ENCODE results near the gene CCDC57.

DNA sequence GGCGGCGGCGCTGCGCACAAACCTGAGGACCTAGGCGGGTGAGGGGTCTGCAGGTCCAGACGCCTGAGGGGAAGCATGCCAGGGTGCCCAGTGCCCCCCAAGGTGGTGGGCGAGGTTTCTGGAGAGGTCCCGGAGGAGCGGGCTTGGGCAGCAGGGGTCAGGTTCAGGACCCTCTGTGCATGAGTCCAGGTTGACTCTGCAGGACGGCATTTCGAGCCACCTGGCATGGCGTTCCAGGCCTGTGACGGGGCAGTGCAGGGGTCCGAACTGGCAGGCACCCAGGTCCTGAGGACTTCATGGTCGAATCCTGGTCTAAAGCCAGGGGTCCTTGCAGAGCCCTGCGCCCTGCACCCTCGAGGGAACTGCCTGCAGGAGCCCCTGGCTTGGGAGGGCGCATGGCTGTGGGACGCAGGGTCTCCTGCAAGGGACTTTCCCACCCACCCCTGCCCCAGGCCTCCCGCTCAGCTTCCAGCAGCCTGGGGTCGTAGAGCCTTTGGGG is 19.7 kb upstream of the CCDC57 start:
- TF ChIP-seq EZH2 (IDR thresholded peaks at IDR 0.05; ENCODE audit: low read depth): no peak
- TF ChIP-seq CTCF (conservative IDR thresholded peaks at IDR 0.05): no peak

All from PC-9 (cell line).